Measurements from ENCODE around the gene RSPH6A.

GRCh38 chr19:45768655-45768983 lies 46.5 kb downstream of the RSPH6A start:
- TF ChIP-seq, protein P1, sequence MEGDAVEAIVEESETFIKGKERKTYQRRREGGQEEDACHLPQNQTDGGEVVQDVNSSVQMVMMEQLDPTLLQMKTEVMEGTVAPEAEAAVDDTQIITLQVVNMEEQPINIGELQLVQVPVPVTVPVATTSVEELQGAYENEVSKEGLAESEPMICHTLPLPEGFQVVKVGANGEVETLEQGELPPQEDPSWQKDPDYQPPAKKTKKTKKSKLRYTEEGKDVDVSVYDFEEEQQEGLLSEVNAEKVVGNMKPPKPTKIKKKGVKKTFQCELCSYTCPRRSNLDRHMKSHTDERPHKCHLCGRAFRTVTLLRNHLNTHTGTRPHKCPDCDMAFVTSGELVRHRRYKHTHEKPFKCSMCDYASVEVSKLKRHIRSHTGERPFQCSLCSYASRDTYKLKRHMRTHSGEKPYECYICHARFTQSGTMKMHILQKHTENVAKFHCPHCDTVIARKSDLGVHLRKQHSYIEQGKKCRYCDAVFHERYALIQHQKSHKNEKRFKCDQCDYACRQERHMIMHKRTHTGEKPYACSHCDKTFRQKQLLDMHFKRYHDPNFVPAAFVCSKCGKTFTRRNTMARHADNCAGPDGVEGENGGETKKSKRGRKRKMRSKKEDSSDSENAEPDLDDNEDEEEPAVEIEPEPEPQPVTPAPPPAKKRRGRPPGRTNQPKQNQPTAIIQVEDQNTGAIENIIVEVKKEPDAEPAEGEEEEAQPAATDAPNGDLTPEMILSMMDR (IDR thresholded peaks at IDR 0.05; ENCODE audit: poor library complexity) = no peak
- TF ChIP-seq EZH2phosphoT487 (IDR thresholded peaks at IDR 0.05; ENCODE audit: low read depth, severe bottlenecking, unreplicated experiment) = no peak

Measured in hepatocyte (in vitro differentiated cells).